Measurements from ENCODE around the gene APOF.
"Not testable (repeated sequence)": the region's sequence is repeated elsewhere in the genome, so short reads cannot be mapped to it uniquely, and the experiment has no call there.

APOF gene

GRCh38 chr12:56362130-56363059, at the start of gene APOF:
TSS of gene APOF (minus strand) at chr12:56362857. CDS start at chr12:56362745, 112 bp downstream.
- DNase-seq (ENCODE audit: low spot score): no peak

- DNase-seq (ENCODE audit: low spot score): no peak
Measured at GRCh38 chr12:56411781-56412639, 49.4 kb upstream of the APOF start.

GRCh38 chr12:56410768-56411167, 48.1 kb upstream of the APOF start:
- no peak for DNase-seq (ENCODE audit: low spot score)

GRCh38 chr12:56408799-56409417, 46.3 kb upstream of the APOF start:
- DNase-seq (ENCODE audit: low spot score): no peak

GRCh38 chr12:56404227-56404626, 41.6 kb upstream of the APOF start:
- not testable (repeated sequence) for DNase-seq (ENCODE audit: low spot score)

DNA sequence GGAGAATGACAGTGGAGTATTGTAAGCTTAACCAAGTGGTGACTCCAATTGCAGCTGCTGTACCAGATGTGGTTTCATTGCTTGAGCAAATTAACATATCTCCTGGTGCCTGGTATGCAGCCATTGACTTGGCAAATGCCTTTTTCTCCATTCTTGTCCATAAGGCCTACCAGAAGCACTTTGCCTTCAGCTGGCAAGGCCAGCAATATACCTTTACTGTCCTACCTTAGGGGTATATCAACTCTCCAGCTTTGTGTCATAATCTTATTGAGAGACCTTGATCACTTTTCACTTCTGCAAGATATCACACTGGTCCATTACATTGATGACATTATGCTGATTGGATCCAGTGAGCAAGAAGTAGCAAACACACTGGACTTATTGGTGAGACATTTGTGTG, 39.0 kb upstream of the APOF start:
- DNase-seq (ENCODE audit: low spot score): not testable (repeated sequence)

DNA sequence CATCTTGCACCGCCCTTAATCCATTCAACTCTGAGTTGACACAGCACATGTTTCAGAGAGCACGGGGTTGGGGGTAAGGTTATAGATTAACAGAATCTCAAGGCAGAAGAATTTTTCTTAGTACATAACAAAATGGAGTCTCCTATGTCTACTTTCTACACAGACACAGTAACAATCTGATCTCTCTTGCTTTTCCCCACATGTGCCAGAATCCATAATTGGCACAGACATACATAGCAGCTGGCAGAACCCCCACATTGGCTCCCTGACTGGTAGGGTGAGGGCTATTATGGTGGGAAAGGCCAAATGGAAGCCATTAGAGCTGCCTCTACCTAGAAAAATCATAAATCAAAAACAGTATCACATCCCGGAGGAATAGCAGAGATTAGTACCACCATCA, 38.5 kb upstream of the APOF start:
- DNase-seq (ENCODE audit: low spot score): not testable (repeated sequence)

DNA sequence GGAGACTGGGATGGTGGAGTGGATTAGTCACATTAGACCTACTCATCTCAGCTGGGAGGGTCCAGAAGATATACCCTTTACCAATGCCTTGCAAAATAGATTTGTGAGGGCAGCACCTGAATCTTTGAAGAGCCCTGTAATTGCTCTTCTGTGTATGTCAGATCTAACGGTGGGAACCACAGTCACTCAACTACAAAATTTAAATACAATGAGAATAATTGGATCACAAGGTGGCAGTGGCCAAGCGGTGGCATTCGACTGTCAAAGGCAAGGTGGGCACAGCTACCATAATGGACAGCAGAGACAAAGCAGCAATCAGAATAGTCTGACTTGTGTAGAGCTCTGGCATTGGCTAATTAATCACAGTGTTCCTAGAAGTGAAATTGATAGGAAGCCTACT, 36.8 kb upstream of the APOF start:
- DNase-seq (ENCODE audit: low spot score): not testable (repeated sequence)

DNA sequence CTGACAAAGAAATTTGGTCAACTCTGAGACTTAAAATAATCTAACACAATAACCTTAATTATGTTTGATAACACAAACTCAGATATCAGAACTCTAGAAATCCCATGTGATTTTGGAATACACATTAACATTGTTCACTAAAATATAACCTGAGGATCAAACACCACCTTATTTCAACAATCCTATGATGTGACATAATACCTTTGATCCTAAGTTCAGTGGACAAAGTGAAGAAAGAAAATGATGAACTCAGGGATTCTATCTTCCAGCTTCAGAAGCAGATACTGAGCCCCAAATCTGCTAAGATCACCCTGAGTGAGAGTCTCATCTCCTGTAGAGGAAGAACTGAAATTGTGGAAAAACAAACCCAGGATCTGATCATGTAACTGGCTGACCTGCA, 35.7 kb upstream of the APOF start:
- no peak for DNase-seq (ENCODE audit: low spot score)

GRCh38 chr12:56392331-56392730, 29.7 kb upstream of the APOF start:
- DNase-seq (ENCODE audit: low spot score): no peak

DNA sequence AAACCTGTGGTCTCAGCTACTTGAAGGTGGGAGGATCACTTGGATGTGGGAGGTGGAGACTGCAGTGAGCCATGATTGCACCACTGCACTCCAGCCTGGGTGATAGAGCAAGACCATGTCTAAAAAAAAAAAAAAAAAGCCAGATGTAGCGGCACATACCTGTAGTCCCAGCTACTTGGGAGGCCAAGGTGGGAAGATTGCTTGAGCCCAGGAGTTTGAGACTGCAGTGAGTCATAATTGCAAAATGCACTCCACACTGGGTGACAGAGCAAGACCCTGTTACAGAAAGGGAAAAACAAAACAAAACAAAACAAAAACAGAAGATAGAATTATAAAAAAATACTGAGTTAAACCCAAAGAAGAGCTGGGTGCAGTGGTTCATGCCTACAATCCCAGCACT, 29.1 kb upstream of the APOF start:
- no peak for DNase-seq (ENCODE audit: low spot score)

DNA sequence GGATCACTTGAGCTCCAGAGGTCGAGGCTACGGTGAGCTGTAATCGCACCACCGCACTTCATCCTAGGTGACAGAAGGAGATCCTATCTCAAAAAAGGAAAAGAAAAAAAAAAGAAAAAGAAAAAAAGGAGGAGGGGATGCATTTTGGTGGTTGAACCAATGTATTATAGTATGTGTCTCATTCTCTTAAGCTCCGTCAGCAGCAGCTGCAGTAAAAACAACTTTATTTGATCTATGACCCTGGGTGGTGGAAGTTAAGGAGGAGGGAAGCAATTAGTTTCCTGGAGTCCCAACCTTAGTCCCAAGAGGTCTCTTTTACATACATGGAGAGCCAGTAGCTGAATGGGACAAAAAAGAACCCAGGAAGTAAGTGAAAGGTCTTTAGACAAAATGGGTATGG, 26.8 kb upstream of the APOF start:
- DNase-seq (ENCODE audit: low spot score): no peak

DNA sequence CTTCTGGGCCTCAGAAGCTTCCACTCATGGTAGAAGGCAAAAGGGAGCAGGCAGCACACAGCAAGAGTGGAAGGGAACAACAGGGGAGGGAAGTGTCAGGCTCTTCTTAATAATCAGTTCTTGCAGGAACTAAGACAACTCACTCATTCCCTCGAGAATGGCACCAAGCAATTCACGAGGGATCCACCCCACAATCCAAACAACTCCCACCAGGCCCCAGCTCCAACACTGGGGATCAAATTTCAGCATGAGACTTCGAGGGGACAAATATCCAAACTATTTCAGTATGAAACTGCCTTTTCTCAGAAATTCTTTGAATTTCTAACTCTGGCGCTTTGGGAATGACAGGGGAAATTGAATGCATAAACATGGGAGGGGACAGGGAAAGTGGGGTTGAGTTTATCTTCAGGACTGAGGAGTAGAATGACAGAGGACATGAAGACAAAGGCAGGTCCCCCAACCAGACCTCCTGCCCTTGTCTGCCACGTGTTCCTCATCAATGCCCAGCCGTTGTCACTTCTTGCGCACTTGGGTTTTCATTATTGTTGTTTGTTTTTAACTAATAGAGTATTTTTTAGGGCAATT, 24.6 kb upstream of the APOF start:
- DNase-seq (ENCODE audit: low spot score): no peak

DNA sequence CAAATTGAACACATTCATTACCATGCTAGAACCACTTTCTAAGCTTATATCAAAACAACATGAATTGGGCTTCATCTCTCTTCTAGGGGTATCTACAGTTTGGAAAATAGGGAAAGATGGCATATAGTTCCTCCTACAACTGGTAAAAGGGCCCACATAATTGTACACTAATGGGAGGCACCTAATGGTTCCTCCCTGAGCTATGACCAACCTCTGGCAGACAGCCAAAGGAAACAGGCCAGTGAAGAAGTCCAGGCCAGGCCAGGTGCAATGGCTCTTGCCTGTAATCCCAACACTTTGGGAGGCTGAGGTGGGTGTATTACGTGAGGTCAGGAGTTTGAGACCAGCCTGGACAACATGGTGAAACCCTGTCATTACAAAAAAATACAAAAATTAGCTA, 23.2 kb upstream of the APOF start:
- no peak for DNase-seq (ENCODE audit: low spot score)

DNA sequence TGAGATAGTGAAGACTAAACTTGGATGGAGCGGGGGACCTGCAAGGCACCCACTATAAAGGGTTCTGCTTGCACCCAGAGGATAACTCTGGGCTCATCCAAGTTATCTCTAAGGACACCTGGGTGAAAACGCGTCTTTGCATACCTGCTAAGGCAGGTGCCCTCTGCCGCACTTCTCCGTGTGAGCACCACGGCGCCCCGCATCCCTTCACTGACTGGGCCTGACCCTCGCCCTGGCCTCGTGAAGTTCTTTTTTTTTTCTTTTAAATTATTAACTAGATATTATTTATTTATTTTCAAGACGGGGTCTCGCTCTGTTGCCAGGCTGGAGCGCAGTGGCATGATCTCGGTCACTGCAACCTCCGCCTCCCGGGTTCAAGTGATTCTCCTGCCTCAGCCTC, 20.0 kb upstream of the APOF start:
- no peak for DNase-seq (ENCODE audit: low spot score)

DNA sequence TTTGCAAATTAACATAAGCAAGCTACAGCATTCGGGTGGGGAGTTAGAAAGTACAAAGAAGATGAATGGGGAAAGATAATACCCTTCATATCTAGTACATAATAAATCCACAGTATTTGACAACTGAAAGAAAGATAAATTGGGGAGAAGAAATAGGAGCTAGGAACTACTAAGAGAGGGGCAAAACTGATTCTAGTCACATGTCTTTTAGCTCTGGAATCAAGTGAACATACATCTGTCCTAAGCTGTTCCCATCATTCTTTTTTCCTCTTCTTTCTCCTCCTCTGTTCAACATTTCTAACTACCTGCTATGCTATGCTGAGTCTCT, 15.3 kb upstream of the APOF start:
- DNase-seq (ENCODE audit: low spot score): no peak

DNA sequence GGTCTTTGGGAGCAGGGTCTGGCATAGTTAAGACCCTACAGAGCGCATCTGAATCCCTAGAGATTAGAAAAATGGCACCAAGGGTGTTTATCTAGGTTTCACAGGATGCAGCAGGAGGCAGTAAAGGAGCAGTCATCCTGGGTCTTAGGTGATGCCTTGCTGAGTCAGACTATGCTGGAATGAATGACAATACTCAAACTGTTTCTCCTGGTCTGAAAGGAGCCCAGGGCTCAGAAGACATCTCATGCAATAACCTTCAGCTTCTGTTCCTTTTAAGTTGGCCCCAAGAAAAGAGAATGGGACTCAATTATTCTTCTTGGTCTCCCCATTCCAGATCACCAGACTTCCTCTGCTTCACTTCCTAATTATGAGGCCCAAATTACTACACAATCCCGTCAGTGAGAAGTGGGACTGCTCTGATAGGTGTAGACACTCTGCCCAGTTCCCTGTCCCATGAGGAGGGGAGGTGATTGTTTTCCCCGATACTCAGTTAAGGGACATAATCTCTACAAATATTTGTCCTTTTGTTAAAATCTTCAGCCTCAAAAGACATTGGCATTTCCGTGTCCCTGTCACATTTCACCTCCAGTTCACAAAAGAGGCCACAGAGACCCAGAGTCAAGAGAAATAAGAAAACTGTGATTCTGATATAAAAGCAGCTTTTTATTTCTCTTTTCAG, 14.8 kb upstream of the APOF start:
- no peak for DNase-seq (ENCODE audit: low spot score)

- DNase-seq (ENCODE audit: low spot score): no peak
Measured at GRCh38 chr12:56375598-56376434, 13.2 kb upstream of the APOF start.

DNA sequence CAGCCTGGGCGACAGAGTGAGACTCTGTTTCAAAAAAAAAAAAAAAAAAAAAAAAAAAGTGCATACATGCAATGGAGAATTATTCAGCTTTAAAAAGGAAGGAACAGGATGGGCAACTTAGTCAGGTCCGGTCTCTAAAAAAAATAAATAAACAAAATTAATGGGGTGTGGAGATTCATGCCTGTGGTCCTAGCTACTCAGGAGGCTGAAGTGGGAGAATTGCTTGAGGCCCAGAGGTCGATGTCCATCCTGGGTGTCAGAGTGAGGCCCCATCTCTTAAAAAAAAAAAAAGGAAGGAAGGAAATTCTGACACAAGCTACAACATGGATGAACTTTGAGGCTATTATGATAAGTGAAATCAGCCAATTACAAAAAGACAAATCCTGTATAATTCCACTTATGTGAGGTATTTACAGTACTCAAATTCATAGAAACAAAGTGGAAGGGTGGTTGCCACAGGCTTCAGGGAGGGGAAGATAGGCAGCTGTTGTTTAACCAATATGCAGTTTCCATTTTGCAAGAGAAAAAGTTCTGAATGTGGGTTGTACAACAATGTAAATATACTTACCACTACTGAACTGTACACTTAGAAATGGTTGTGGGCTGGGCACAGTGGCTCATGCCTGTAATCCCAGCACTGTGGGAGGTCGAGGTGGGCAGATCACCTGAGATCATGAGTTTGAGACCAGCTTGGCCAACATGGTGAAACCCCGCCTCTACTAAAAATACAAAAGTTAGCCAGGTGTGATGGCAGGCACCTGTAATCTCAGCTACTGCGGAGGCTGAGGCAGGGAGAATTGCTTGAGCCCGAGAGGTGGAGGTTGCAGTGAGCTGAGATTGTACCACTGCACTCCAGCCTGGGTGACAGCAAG, 12.3 kb upstream of the APOF start:
- no peak for DNase-seq (ENCODE audit: low spot score)

DNA sequence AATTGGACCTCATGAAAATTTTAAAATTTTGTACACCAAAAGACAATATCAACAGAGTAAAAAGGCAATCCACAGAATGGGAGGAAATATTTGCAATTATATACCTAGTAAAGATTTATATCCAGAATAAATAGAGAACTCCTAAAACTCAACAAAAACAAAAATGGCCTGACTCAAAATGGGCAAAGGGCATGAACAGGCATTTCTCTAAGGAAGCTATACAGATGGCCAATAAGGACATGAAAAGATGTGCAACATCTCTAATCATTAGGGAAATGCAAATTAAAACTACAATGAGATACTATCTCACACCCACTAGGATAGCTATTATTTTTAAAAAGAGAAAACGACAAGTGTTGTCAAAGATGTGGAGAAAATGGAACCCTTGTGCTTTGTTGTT, 10.9 kb upstream of the APOF start:
- DNase-seq (ENCODE audit: low spot score): no peak
